H1 (cell line): ENCODE results near the gene BZW1. TPM values are rescaled to one million over a fixed set of nuclear protein-coding genes. Genes with fewer than 3 reads are reported as not detected.

Experiments used
- CTCF ChIA-PET: fragments of 300-600 bp; sonication (Branson Sonifier 250); formaldehyde crosslinking; loops from one replicate; lab custom pipeline; 2021; ENCODE audit not compliant: partially characterized antibody; lab: Charles Lee
- POLR2A ChIA-PET: fragments of 300-600 bp; sonication (Branson Sonifier 250); formaldehyde crosslinking; loops from one replicate; lab custom pipeline; 2021; ENCODE audit warnings: inconsistent platforms; ENCODE audit not compliant: partially characterized antibody; lab: Charles Lee
- DNase-seq, 2 experiments: peaks; one replicate each; pipeline versions ENCODE4 v3.0.0 to v3.0.0-alpha.2; 2010 to 2022; ENCODE audit warnings: low spot score in 2 of 2, low read depth in 1 of 2, mixed read lengths in 1 of 2
- FAIRE-seq: peaks from 2 replicates; lab custom pipeline; 2011; peaks lifted over from hg19 to GRCh38; lab: Jason Lieb, UNC
- H2AFZ ChIP-seq: 2 replicates; pipeline ENCODE4 v1.8.1; 2012; ENCODE audit warnings: low read length, inconsistent platforms
- H2AK5ac ChIP-seq: 2 replicates; pipeline ENCODE4 v1.6.1; 2013; ENCODE audit warnings: low read depth, low read length
- H2BK120ac ChIP-seq: replicated peaks from 2 replicates; pipeline ENCODE3; 2013; ENCODE audit warnings: low read depth, low read length, inconsistent platforms
- H2BK12ac ChIP-seq: 2 replicates; pipeline ENCODE4 v1.6.1; 2013; ENCODE audit warnings: low read depth, low read length
- H2BK15ac ChIP-seq: 2 replicates; pipeline ENCODE4 v1.6.1; 2013; ENCODE audit warnings: low read length
- H2BK20ac ChIP-seq: 2 replicates; pipeline ENCODE4 v1.6.1; 2013; ENCODE audit warnings: low read length
- H2BK5ac ChIP-seq: 2 replicates; pipeline ENCODE4 v1.6.1; 2013; ENCODE audit warnings: low read depth, low read length
- H3K14ac ChIP-seq: 2 replicates; pipeline ENCODE4 v1.6.1; 2013; ENCODE audit warnings: inconsistent platforms; ENCODE audit not compliant: insufficient read length
- H3K18ac ChIP-seq: 2 replicates; pipeline ENCODE4 v1.6.1; 2013; ENCODE audit warnings: low read length; ENCODE audit errors: extremely low read depth
- H3K23ac ChIP-seq: 2 replicates; pipeline ENCODE4 v1.6.1; 2013; ENCODE audit warnings: inconsistent platforms; ENCODE audit not compliant: insufficient read length
- H3K23me2 ChIP-seq: 2 replicates; pipeline ENCODE4 v1.6.1; 2013; ENCODE audit warnings: low read depth, low read length
- H3K27ac ChIP-seq: 2 replicates; pipeline ENCODE4 v1.6.1; 2011; ENCODE audit warnings: low read depth, low read length, inconsistent platforms
- H3K27me3 ChIP-seq, 4 experiments: replicated peaks in 1 of 4; 1 replicate in 1 of 4; 2 replicates in 3 of 4; pipeline versions ENCODE4 v1.6.1 to v1.8.1; 2011 to 2013; ENCODE audit warnings: low read length in 3 of 4, mild to moderate bottlenecking in 3 of 4, inconsistent platforms in 2 of 4, mixed read lengths in 2 of 4, moderate library complexity in 1 of 4; ENCODE audit not compliant: control insufficient read depth in 3 of 4, insufficient read depth in 3 of 4; ENCODE audit errors: extremely low read depth in 1 of 4
- H3K36me3 ChIP-seq, 4 experiments: 2 replicates each; pipeline versions ENCODE4 v1.6.1 to v1.8.1; 2011 to 2013; ENCODE audit warnings: mild to moderate bottlenecking in 4 of 4, low read length in 3 of 4, moderate library complexity in 2 of 4, control low read depth in 1 of 4, inconsistent platforms in 1 of 4; ENCODE audit not compliant: insufficient read depth in 4 of 4, control insufficient read depth in 2 of 4
- H3K4ac ChIP-seq: replicated peaks from 2 replicates; pipeline ENCODE3; 2013; ENCODE audit warnings: low read length, low read depth, mixed read lengths, inconsistent platforms; ENCODE audit not compliant: insufficient read length
- H3K4me1 ChIP-seq, 4 experiments: replicated peaks in 1 of 4; 1 replicate in 1 of 4; 2 replicates in 3 of 4; pipeline versions ENCODE4 v1.6.1 to v1.8.1; 2011 to 2013; ENCODE audit warnings: low read length in 3 of 4, inconsistent platforms in 2 of 4, mixed read lengths in 1 of 4; ENCODE audit not compliant: insufficient read depth in 4 of 4, control insufficient read depth in 3 of 4
- H3K4me2 ChIP-seq, 2 experiments: 2 replicates each; pipeline versions ENCODE4 v1.6.1 to v1.8.1; 2011 to 2013; ENCODE audit warnings: low read depth in 2 of 2, low read length in 2 of 2, control low read depth in 1 of 2, inconsistent platforms in 1 of 2, mild to moderate bottlenecking in 1 of 2; ENCODE audit not compliant: insufficient read depth in 1 of 2
- H3K4me3 ChIP-seq, 4 experiments: fragments of 200-600, 300-600 bp in 1 of 4; sonication (generic), shearing (Covaris generic), sonication (Bioruptor Twin) in 1 of 4; 2 replicates each; pipeline versions ENCODE4 v1.5.1 to v1.8.1; 2011 to 2016; ENCODE audit warnings: low read length in 4 of 4, low read depth in 3 of 4, control low read depth in 2 of 4, inconsistent platforms in 2 of 4, mild to moderate bottlenecking in 2 of 4, mixed read lengths in 1 of 4, moderate library complexity in 1 of 4; ENCODE audit not compliant: insufficient read depth in 2 of 4; ENCODE audit errors: extremely low read depth in 1 of 4
- H3K56ac ChIP-seq: replicated peaks from 2 replicates; pipeline ENCODE3; 2013; ENCODE audit warnings: low read depth, mild to moderate bottlenecking, mixed read lengths, low read length, inconsistent platforms; ENCODE audit not compliant: insufficient read length
- H3K79me1 ChIP-seq: 2 replicates; pipeline ENCODE4 v1.6.1; 2013; ENCODE audit warnings: low read depth, low read length, control low read depth
- H3K79me2 ChIP-seq, 2 experiments: 2 replicates each; pipeline versions ENCODE4 v1.6.1 to v1.8.1; 2012 to 2013; ENCODE audit warnings: low read length in 2 of 2, mild to moderate bottlenecking in 2 of 2, inconsistent platforms in 1 of 2; ENCODE audit not compliant: insufficient read depth in 2 of 2, control insufficient read depth in 1 of 2
- H3K9ac ChIP-seq, 4 experiments: replicated peaks in 1 of 4; 1 replicate in 1 of 4; 2 replicates in 3 of 4; pipeline versions ENCODE4 v1.6.1 to v1.8.1; 2011 to 2013; ENCODE audit warnings: low read depth in 3 of 4, low read length in 3 of 4, control low read depth in 2 of 4, mild to moderate bottlenecking in 2 of 4, moderate library complexity in 2 of 4, inconsistent platforms in 1 of 4; ENCODE audit errors: extremely low read depth in 1 of 4
- H3K9me3 ChIP-seq, 2 experiments: 2 replicates each; pipeline versions ENCODE4 v1.6.1 to v1.8.1; 2012 to 2013; ENCODE audit warnings: mild to moderate bottlenecking in 2 of 2, moderate library complexity in 2 of 2, control low read depth in 1 of 2, inconsistent platforms in 1 of 2, low read depth in 1 of 2, low read length in 1 of 2, mixed read lengths in 1 of 2; ENCODE audit not compliant: insufficient read depth in 2 of 2
- H4K20me1 ChIP-seq, 2 experiments: replicated peaks in 1 of 2; 2 replicates each; pipeline versions ENCODE3 to v1.8.1; 2011 to 2013; ENCODE audit warnings: inconsistent platforms in 2 of 2, low read length in 2 of 2, mild to moderate bottlenecking in 1 of 2; ENCODE audit not compliant: insufficient read depth in 2 of 2, control insufficient read depth in 1 of 2
- H4K5ac ChIP-seq: 2 replicates; pipeline ENCODE4 v1.6.1; 2013; ENCODE audit warnings: low read length, low read depth, mixed read lengths, inconsistent platforms; ENCODE audit not compliant: insufficient read length
- H4K8ac ChIP-seq: 2 replicates; pipeline ENCODE4 v1.8.0; 2013; ENCODE audit warnings: mild to moderate bottlenecking, moderate library complexity, low read length, inconsistent platforms; ENCODE audit not compliant: insufficient read depth; ENCODE audit errors: extremely low read depth
- H4K91ac ChIP-seq: replicated peaks from 2 replicates; pipeline ENCODE3; 2013; ENCODE audit warnings: low read length, mixed read lengths, inconsistent platforms; ENCODE audit not compliant: insufficient read length
- BRCA1 ChIP-seq: IDR thresholded peaks from 2 replicates; pipeline ENCODE4 v1.6.1; 2012; ENCODE audit warnings: low read depth, low read length, improper control_type of control experiment
- KDM4A ChIP-seq: IDR thresholded peaks from one replicate; pipeline ENCODE4 v1.7.1; 2012; ENCODE audit warnings: low read depth, mild to moderate bottlenecking, moderate library complexity, low read length, inconsistent platforms; ENCODE audit not compliant: severe bottlenecking
- KDM5A ChIP-seq: fragments of 200-600 bp; IDR thresholded peaks from 2 replicates; pipeline ENCODE4 v1.7.1; 2012; ENCODE audit warnings: mild to moderate bottlenecking, low read length, inconsistent platforms, mixed read lengths
- NANOG ChIP-seq: IDR thresholded peaks from 2 replicates; pipeline ENCODE4 v1.6.1; 2011; ENCODE audit warnings: low read length, low read depth, mild to moderate bottlenecking, inconsistent platforms; ENCODE audit not compliant: insufficient read depth, poor library complexity, severe bottlenecking
- POLR2AphosphoS5 ChIP-seq: IDR thresholded peaks from 2 replicates; pipeline ENCODE4 v1.6.1; 2011; ENCODE audit warnings: low read depth, low read length
- POU5F1 ChIP-seq: IDR thresholded peaks from 2 replicates; pipeline ENCODE4 v1.6.1; 2011; ENCODE audit warnings: low read depth, mild to moderate bottlenecking, low read length, moderate library complexity
- WGBS, 2 experiments: shearing (Covaris generic) in 1 of 2; methylation state at CpG; one replicate each; pipeline versions ENCODE4 v1.1.6 to v1.1.7; 2013 to 2015; ENCODE audit warnings: low lambda C conversion rate in 2 of 2, mixed read lengths in 2 of 2, inconsistent platforms in 1 of 2, low coverage in 1 of 2, missing lambda C conversion rate in 1 of 2; ENCODE audit not compliant: insufficient replicate concordance in 2 of 2, insufficient coverage in 1 of 2, insufficient read length in 1 of 2; ENCODE audit errors: extremely low coverage in 1 of 2, missing lambda C conversion rate in 1 of 2; 5-methylcytosine and 5-hydroxymethylcytosine counted together
- polyA plus RNA-seq, 7 experiments: library from polyadenylated mRNA; depleted of rRNA in 3 of 7; stranded (reverse) in 5 of 7; unstranded in 2 of 7; fragments of >200 nt in 5 of 7; fragments of 200-250 nt in 2 of 7; gene quantifications; 1 replicate in 5 of 7; 2 replicates in 1 of 7; 4 replicates in 1 of 7; pipeline versions ENCODE4 v1.2.1 to v1.2.3, GENCODE V29; 2011 to 2013; ENCODE audit warnings: missing spikeins in 2 of 7, mixed read lengths in 2 of 7
- total RNA-seq: library from RNA; stranded (reverse); fragmentation: NEBNext Ultra II Directional; extraction: Animal tissue kit (Norgen Biotek cat#: 25700); gene quantifications from 2 replicates; pipeline ENCODE4 v1.2.1, GENCODE V29; 2021
- TF ChIP-seq, protein P1 (sequence below): IDR thresholded peaks from 2 replicates; pipeline ENCODE4 v1.6.1; 2012; ENCODE audit warnings: inconsistent platforms

The BZW1 gene
- total and polyA plus RNA-seq, 2 of the 8 experiments (the other 6 are each of a cell fraction or from before 2014, with no cell fraction given): 152 to 335 TPM

DNA sequence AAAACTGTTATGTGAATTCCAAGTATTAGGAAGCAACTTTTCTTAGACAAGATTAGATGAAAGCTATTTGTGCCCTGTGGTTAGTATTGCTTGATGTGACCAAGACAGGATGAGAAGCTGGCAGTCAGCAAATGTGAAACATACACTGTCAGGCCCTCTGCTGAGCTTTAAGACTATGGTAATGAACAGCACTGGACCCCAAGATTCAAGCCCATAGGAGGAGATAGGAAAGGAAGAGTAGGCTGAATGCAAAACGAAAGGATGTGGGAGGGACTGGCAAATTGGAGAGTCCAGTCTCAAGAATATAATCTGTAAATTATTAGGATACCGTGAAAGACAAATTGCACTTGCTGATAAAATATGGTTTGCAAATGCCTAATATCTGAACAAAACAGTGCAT is 16.4 kb downstream of the BZW1 start:
- no peak overlapping the region for H2BK20ac ChIP-seq
- H2AFZ ChIP-seq: no peak overlapping the region
- H3K56ac ChIP-seq: no peak overlapping the region
- no peaks in the 10 kb centered on the region for H3K79me1 ChIP-seq
- H3K4me3 ChIP-seq: no peak overlapping the region
- 88% methylated on average over 2 of the region's 2 CpGs; no CpG with 5 or more reads in 1 of the 2 experiments for WGBS, 2 experiments
- ChIA-PET POLR2A (interaction anchor here (1.0 to 3.4 kb wide), 12 partner anchors 9 to 92 kb away, joined by 3 to 26 read pairs (median 6); partner anchors contain the start of genes CLK1, NIF3L1 and PPIL3), CTCF (interaction anchor here (1.4 to 2.1 kb wide), 2 partner anchors 17 to 22 kb away, joined by 6 to 7 read pairs; no protein-coding TSS in a partner anchor)
- no peak overlapping the region for H3K23ac ChIP-seq
- H4K91ac ChIP-seq: no peak overlapping the region
- H3K23me2 ChIP-seq: no peaks in the 10 kb centered on the region
- no peak overlapping the region for H2AK5ac ChIP-seq
- H4K20me1 ChIP-seq: no peaks in the 10 kb centered on the region
- H2BK120ac ChIP-seq: no peak overlapping the region
- no peaks in the 10 kb centered on the region for H3K4me1 ChIP-seq
- no peak overlapping the region for H3K4ac ChIP-seq
- H3K4me2 ChIP-seq: no peak overlapping the region
- FAIRE-seq: no peak
- H2BK5ac ChIP-seq: no peak overlapping the region
- no peak overlapping the region for H2BK15ac ChIP-seq
- H3K18ac ChIP-seq: no peak overlapping the region
- no peaks in the 10 kb centered on the region for H3K27me3 ChIP-seq
- no peaks in the 10 kb centered on the region for H3K79me2 ChIP-seq
- H4K8ac ChIP-seq: no peak overlapping the region
- H3K9me3 ChIP-seq: no peaks in the 10 kb centered on the region
- H3K9ac ChIP-seq: no peak overlapping the region
- H3K36me3 ChIP-seq: no peaks in the 10 kb centered on the region; a peak in 1 of 8 replicates
- H2BK12ac ChIP-seq: no peak overlapping the region
- no peak overlapping the region for H4K5ac ChIP-seq
- H3K14ac ChIP-seq: no peak overlapping the region
- no peak overlapping the region for H3K27ac ChIP-seq
- TF ChIP-seq POU5F1 (no peak), BRCA1 (no peak), NANOG (no peak), POLR2AphosphoS5 (no peak), KDM4A (no peak), KDM5A (no peak)
- TF ChIP-seq, protein P1, sequence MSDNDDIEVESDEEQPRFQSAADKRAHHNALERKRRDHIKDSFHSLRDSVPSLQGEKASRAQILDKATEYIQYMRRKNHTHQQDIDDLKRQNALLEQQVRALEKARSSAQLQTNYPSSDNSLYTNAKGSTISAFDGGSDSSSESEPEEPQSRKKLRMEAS: no peak
- DNase-seq: no peak
